Vagina (tissue), 2 donors: ENCODE results near the gene CFAP46. TPM values are rescaled to one million over a fixed set of nuclear protein-coding genes. Genes with fewer than 3 reads are reported as not detected.

ENCODE experiments used
- DNase-seq, 2 donors: peaks; one replicate each; pipeline ENCODE4 v3.0.0-alpha.2; 2017; ENCODE audit errors: extremely low spot score in 2 of 2
- H3K27ac ChIP-seq: fragments of 200-600 bp; sonication (generic); one replicate; pipeline ENCODE4 v1.5.1; 2019
- H3K27me3 ChIP-seq: fragments of 200-600 bp; sonication (generic); one replicate; pipeline ENCODE4 v1.5.1; 2019
- H3K36me3 ChIP-seq, 2 donors: fragments of 200-600 bp; sonication (generic); one replicate each; pipeline ENCODE4 v1.5.1; 2017 to 2019
- H3K4me1 ChIP-seq: fragments of 200-600 bp; sonication (generic); one replicate; pipeline ENCODE4 v1.5.1; 2019
- H3K4me3 ChIP-seq, 2 donors: fragments of 200-600 bp; sonication (generic); 1 replicate in 1 of 2; 2 replicates in 1 of 2; pipeline ENCODE4 v1.5.1; 2016 to 2019
- H3K9me3 ChIP-seq: fragments of 200-600 bp; sonication (generic); one replicate; pipeline ENCODE4 v1.5.1; 2019
- POLR2A ChIP-seq, 2 donors: fragments of 450-650 bp; IDR thresholded peaks; one replicate each; pipeline ENCODE4 v1.6.1; 2017; ENCODE audit warnings: antibody characterized with exemption in 2 of 2, mild to moderate bottlenecking in 2 of 2, moderate library complexity in 2 of 2
- POLR2AphosphoS5 ChIP-seq, 2 donors: sonication (generic); formaldehyde crosslinking; IDR thresholded peaks; one replicate each; pipeline ENCODE4 v1.9.0; 2017; ENCODE audit warnings: antibody characterized with exemption in 2 of 2, mild to moderate bottlenecking in 2 of 2, low read depth in 1 of 2; ENCODE audit not compliant: insufficient read depth in 1 of 2
- intact Hi-C: fragments of 100-400 bp; cut with DNase I; formaldehyde crosslinking; loops from one replicate; pipeline ENCODE4 v1.15.1; 2023
- total RNA-seq: library from RNA; depleted of rRNA; stranded (reverse); fragments of >200 nt; gene quantifications from one replicate; pipeline ENCODE4 v1.2.3, GENCODE V29; 2016
- TF ChIP-seq, protein P1 (sequence below), 3 experiments: fragments of 450-650 bp in 2 of 3; fragments of 200-600 bp in 1 of 3; sonication (generic) in 1 of 3; IDR thresholded peaks; one replicate each; pipeline ENCODE4 v1.5.1; 2017 to 2019; ENCODE audit warnings: antibody characterized with exemption in 3 of 3, mild to moderate bottlenecking in 2 of 3, moderate library complexity in 2 of 3

The CFAP46 gene
- total RNA-seq, 1 donor from 2014 or later: not detected

DNA sequence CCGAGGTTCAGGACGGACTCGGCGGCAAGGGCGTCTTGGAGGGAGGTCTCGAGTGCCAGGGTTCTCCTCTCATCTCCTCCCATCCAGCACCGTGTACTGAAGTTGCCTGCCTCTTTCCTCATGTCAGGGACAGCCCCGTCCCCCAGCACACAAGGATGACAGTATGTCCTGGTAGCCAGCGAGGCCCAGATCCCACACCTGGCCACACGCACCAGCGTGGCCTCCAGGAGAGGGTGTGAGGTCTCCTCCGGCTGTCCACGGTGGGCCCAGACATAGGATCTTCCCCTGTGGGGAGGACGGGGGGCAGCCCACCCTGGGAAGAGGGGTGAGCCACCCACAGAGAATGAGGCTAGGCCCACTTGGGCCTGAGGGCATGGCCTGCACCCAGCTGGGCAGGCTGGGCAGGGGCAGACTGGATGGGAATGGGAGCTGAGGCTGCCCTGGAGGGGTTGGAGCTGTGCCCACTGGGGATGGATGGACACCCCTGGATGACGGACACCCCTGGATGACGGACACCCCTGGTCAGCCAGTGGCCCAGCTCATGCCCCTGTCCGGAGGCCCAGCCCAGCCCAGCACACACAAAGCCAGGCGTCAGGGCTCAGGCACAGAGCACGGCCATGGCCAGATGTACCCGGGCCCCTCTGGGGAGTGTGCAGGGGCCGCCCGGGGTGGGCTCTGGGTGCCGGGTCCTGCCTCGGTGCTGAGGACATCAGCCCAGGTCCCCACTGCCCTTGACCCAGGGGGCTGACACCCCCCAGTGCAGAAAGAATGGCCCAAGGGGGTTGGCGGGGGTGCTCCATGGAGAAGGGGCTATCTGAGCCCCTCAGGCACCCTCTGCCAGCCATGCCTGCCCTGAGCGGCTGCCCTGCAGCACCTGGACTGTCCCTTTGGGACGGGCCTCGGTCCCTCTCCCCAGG is 30.9 kb upstream of the CFAP46 start:
- no peaks in the 10 kb centered on the region for H3K36me3 ChIP-seq
- no peaks in the 10 kb centered on the region for H3K4me1 ChIP-seq
- DNase-seq: no peak
- H3K4me3 ChIP-seq: no peak overlapping the region
- H3K9me3 ChIP-seq: no peaks in the 10 kb centered on the region
- TF ChIP-seq POLR2AphosphoS5 (IDR thresholded peaks at IDR 0.05; ENCODE audit: insufficient read depth in 1 of 2, low read depth in 1 of 2) (no peak), POLR2A (IDR thresholded peaks at IDR 0.05) (no peak)
- TF ChIP-seq, protein P1, sequence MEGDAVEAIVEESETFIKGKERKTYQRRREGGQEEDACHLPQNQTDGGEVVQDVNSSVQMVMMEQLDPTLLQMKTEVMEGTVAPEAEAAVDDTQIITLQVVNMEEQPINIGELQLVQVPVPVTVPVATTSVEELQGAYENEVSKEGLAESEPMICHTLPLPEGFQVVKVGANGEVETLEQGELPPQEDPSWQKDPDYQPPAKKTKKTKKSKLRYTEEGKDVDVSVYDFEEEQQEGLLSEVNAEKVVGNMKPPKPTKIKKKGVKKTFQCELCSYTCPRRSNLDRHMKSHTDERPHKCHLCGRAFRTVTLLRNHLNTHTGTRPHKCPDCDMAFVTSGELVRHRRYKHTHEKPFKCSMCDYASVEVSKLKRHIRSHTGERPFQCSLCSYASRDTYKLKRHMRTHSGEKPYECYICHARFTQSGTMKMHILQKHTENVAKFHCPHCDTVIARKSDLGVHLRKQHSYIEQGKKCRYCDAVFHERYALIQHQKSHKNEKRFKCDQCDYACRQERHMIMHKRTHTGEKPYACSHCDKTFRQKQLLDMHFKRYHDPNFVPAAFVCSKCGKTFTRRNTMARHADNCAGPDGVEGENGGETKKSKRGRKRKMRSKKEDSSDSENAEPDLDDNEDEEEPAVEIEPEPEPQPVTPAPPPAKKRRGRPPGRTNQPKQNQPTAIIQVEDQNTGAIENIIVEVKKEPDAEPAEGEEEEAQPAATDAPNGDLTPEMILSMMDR (IDR thresholded peaks at IDR 0.05): no peak
- no peak overlapping the region for H3K27ac ChIP-seq
- no peaks in the 10 kb centered on the region for H3K27me3 ChIP-seq
- intact Hi-C loops: no loop called here

- Histone ChIP-seq H3K36me3 (no peaks in the 10 kb centered on the region), H3K4me1 (no peaks in the 10 kb centered on the region), H3K27ac (no peak overlapping the region), H3K9me3 (no peaks in the 10 kb centered on the region), H3K4me3 (no peak overlapping the region), H3K27me3 (no peaks in the 10 kb centered on the region)
- TF ChIP-seq, protein P1 (IDR thresholded peaks at IDR 0.05): no peak
- TF ChIP-seq POLR2A (IDR thresholded peaks at IDR 0.05) (no peak), POLR2AphosphoS5 (IDR thresholded peaks at IDR 0.05; ENCODE audit: insufficient read depth in 1 of 2, low read depth in 1 of 2) (no peak)
- intact Hi-C loops: no loop called here
- no peak for DNase-seq
These were observed 30.0 kb upstream of the CFAP46 start for GRCh38 chr10:132972149-132972985.

DNA sequence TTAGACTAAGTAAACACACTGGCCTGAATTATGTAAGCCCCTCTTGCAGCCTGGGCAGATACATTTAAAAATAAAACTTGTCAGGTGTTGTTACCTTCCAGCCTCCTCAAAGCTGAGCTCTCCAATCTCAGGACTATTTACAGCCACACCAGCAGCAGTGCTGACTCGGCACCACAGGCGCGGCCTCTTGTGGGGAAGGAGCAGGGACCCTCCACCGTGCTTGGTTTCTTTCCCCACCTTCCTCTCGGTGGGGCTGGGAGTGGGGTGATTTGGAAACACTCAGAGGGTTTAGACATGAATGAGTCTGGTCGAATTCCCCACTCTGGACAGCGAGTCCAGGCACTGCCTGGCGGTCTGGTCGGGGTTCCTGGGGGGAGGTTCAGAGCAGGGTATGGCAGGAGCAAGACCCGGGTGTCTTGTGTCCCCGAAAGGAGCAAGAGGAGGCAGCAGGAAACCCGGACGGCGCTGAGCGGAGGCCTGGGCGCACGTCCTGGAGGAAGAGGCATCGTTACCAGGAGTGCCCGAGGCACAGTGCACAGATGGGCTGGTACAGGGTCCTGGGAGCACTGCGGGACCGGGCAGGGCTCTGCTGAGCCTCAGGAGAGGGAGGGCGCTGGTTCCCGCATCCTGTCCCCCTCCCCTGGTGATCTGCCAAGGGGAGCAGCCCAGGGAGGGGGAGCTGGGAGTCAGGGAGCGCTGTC is 29.2 kb upstream of the CFAP46 start:
- TF ChIP-seq, protein P1 (IDR thresholded peaks at IDR 0.05): no peak
- TF ChIP-seq POLR2AphosphoS5 (IDR thresholded peaks at IDR 0.05; ENCODE audit: insufficient read depth in 1 of 2, low read depth in 1 of 2) (no peak), POLR2A (IDR thresholded peaks at IDR 0.05) (no peak)
- intact Hi-C loops: no loop called here
- Histone ChIP-seq H3K4me1 (no peaks in the 10 kb centered on the region), H3K27me3 (no peaks in the 10 kb centered on the region), H3K36me3 (no peaks in the 10 kb centered on the region), H3K9me3 (no peaks in the 10 kb centered on the region), H3K4me3 (no peak overlapping the region), H3K27ac (no peak overlapping the region)
- no peak for DNase-seq

GRCh38 chr10:132970641-132971438 is 28.5 kb upstream of the CFAP46 start:
- no peak for DNase-seq
- intact Hi-C loops: no loop called here

More at GRCh38 chr10:132970641-132971438, 28.5 kb upstream of the CFAP46 start:
- Histone ChIP-seq H3K27me3 (no peaks in the 10 kb centered on the region), H3K36me3 (no peaks in the 10 kb centered on the region), H3K27ac (no peak overlapping the region), H3K4me1 (no peaks in the 10 kb centered on the region), H3K9me3 (no peaks in the 10 kb centered on the region), H3K4me3 (no peak overlapping the region)
- TF ChIP-seq POLR2A (IDR thresholded peaks at IDR 0.05) (no peak), POLR2AphosphoS5 (IDR thresholded peaks at IDR 0.05; ENCODE audit: insufficient read depth in 1 of 2, low read depth in 1 of 2) (no peak)
- TF ChIP-seq, protein P1 (IDR thresholded peaks at IDR 0.05): no peak
